ENCODE results near the gene CEP295NL. TPM values are rescaled to one million over a fixed set of nuclear protein-coding genes. Genes with fewer than 3 reads are reported as not detected.

Gene CEP295NL, protein sequence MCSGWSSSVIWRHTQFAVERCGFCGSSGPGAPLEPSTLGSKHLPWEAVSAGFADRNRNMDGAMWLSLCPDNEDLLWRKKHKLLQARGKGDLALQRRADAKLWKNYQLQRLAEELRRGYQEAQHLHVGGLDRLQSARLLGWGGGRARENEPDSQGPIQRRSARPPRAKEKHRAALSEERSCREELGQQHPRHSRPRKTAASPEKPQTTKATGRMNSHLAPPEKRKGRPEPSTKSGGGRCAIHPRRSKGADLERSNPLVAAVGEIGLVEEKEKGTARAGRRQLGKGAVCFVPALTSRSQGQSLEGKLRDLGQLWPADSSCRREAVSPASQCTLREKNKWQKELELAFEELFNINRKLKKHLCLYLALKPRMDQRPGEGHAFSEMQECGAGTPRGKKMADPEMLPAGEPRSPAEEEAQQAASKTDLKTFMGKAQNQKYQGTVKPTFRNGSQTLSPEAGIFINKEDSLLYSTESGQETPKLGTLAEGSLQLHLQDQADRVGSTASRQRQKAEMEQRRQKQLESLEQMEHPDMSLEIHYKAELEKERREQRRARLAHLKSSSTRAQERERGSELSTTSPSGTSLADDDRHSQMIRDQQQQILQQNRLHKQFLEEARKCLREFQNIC
- total RNA-seq = 1.3 and 6.4 TPM in 2 replicates

DNA sequence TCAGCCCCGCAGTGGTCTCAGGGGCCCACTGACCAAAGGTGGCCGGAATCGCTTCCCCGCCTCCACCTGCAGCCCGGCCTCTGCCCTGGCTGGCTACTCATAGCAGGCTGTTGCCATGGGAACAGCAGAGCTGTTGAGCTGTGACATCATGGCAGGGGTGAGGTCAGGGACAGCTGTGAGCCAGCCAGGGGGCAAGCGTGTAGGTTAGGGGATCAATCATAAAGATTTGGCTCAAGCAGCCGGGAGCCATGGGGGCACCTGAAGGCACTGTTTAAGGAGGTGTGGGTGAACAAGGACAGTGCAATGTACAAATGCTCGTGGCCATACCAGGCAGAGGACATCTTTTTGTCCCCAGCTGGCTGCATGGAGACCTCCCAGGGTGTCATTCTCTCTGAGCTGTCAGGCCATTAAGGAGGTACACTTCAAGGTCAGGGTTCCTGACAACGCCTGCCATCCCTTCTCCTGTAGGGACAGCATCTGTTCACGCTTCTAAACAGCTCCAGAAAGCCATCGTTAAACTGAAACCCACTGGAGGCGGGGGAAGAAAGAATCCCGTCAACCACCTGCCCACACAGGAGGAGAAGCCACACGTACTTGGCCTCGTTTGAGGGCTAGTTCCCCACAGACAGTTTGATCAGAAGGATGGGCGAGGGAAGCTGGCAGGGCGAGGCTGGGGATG lies at the start of gene CEP295NL:
Gene CEP295NL, minus strand, starts transcription at position 101 of the 679 bp plus-strand sequence. CDS start 1,373 bp downstream, outside the sequence.

DNA sequence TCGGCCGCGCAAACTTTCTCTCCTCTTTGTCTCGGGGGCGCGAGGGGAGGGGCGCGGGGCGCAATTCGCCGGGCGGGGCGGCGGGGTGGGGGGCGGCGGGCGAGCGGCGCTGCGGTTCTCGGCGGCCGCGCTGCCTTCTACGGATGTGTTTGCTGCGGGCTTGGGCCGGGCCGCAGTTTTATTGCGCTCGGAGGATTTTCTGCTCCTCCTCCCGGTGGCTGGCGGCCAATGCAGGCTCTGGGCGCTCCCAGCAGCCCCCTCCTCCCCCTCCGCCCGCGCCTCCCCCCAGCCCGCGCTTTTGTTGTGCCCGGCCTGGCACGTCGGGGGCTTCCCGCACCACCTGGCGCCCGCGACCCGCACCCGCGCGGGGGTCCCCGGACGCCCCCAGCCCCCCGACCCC lies 22.2 kb upstream of the CEP295NL start, which contains the start of gene TIMP2:
Gene TIMP2, minus strand, starts transcription at position 154 of the 400 bp plus-strand sequence. CDS start 299 bp downstream, outside the sequence.

DNA sequence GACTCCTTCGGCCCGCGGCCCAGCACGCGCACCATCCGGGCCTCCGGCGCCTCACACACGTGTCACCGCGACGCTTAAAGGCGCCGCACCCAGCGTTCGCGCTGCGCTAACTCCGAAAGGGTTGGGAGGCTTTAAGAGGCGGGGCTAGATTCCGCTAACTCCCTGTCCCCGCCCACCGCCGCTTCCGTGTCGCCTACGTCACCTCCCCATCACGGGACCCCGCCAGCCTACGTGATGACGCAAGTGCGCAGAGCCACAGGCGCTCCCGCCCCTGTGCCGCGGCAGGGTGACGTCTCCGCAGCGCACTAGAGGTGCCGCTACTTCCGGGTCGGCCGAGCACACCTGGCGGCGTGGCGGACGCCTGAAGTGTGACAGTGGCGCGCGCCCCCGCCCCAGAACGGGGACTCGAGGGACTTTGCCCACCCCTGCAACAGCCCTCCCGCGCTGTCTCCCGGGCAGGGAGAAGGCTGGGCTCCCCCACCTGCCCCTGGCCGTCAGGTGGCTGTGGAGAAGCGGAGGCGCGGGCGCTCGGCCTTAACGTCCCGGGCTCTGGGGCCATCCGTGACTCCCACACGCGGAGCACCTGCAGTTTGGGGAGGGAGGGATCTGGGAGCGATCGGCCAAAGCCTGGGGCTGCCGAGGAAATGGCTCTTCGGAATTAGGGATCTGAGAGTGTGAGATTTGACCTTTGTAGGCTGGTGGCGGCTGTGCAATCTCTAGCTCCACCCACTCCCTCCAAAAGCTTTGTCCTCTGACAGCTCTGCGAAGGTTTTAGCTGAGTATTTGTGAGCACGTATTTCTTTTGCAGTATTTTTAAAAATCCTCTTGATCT lies 62.0 kb downstream of the CEP295NL start, which contains the start of gene USP36:
Gene USP36, minus strand, starts transcription at position 35 of the 832 bp plus-strand sequence. CDS start 4,451 bp downstream, outside the sequence.

Other genes starting within 250 kb of the CEP295NL start
- gene CYTH1, start 120.9 kb downstream of the CEP295NL start, total RNA-seq = 40.8 and 64.9 TPM in 2 replicates
- 10.8 and 31.9 TPM in 2 replicates for gene USP36, start 62.4 kb downstream of the CEP295NL start, total RNA-seq
- gene TIMP2, start 22.2 kb upstream of the CEP295NL start, total RNA-seq = 35.9 and 132 TPM in 2 replicates
- 6.8 and 10.8 TPM in 2 replicates for gene LGALS3BP, start 76.7 kb upstream of the CEP295NL start, total RNA-seq
- gene CANT1, start 106.6 kb upstream of the CEP295NL start, total RNA-seq = 47.1 and 76.3 TPM in 2 replicates
- gene C1QTNF1, start 121.0 kb upstream of the CEP295NL start, total RNA-seq = 9.1 and 30.4 TPM in 2 replicates
- 8.7 and 23.0 TPM in 2 replicates for gene ENGASE, start 171.6 kb upstream of the CEP295NL start, total RNA-seq

Measured in bladder microvascular endothelial cell (primary cell).